GM19395 (cell line): ENCODE results near the gene OR2D3.
"Not testable (repeated sequence)": the region's sequence is repeated elsewhere in the genome, so short reads cannot be mapped to it uniquely, and the experiment has no call there.

Source experiments
- ATAC-seq: cut with Tn5 transposase; IDR thresholded peaks from one replicate; pipeline ENCODE4 v1.9.1; 2021; ENCODE audit warnings: mild to moderate bottlenecking, moderate library complexity; ENCODE audit not compliant: unreplicated experiment

OR2D3 gene

GRCh38 chr11:6920702-6921101 lies at the start of gene OR2D3:
Gene OR2D3 (plus strand): TSS chr11:6921002. CDS start chr11:6921002, 0 bp downstream.
- ATAC-seq = no peak

- no peak for ATAC-seq
Observed at GRCh38 chr11:6871278-6871677, 49.5 kb upstream of the OR2D3 start.

GRCh38 chr11:6875761-6876160 lies 45.0 kb upstream of the OR2D3 start:
- ATAC-seq = no peak

- ATAC-seq = no peak
Observed at GRCh38 chr11:6876325-6876724, 44.5 kb upstream of the OR2D3 start, which contains the start of gene OR10A4. Gene OR10A4 (plus strand): TSS chr11:6876625. CDS start chr11:6876648, 23 bp downstream.

- ATAC-seq = no peak
Observed at GRCh38 chr11:6876914-6877313, 43.9 kb upstream of the OR2D3 start.

GRCh38 chr11:6882751-6883150 lies 38.1 kb upstream of the OR2D3 start:
- no peak for ATAC-seq

- ATAC-seq = not testable (repeated sequence)
Observed at GRCh38 chr11:6887711-6888110, 33.1 kb upstream of the OR2D3 start.

GRCh38 chr11:6888830-6889229 lies 32.0 kb upstream of the OR2D3 start:
- no peak for ATAC-seq

- ATAC-seq = peak; percentile 57
Observed at GRCh38 chr11:6889835-6890234, 31.0 kb upstream of the OR2D3 start.

GRCh38 chr11:6892400-6892799 lies 28.4 kb upstream of the OR2D3 start, which contains the start of gene OR2D2:
Gene OR2D2 (minus strand): TSS chr11:6892500. CDS start chr11:6892500, 0 bp downstream.
- no peak for ATAC-seq

- ATAC-seq = no peak
Observed at GRCh38 chr11:6894097-6894496, 26.7 kb upstream of the OR2D3 start.

GRCh38 chr11:6895010-6895409 lies 25.8 kb upstream of the OR2D3 start:
- ATAC-seq = peak; percentile 97

GRCh38 chr11:6898911-6899310 lies 21.9 kb upstream of the OR2D3 start:
- ATAC-seq = no peak

GRCh38 chr11:6900327-6900999 lies 20.3 kb upstream of the OR2D3 start:
- no peak for ATAC-seq

GRCh38 chr11:6904804-6905203 lies 16.0 kb upstream of the OR2D3 start:
- not testable (repeated sequence) for ATAC-seq

GRCh38 chr11:6911378-6911777 lies 9.4 kb upstream of the OR2D3 start:
- ATAC-seq = no peak

- no peak for ATAC-seq
Observed at GRCh38 chr11:6911948-6912347, 8.9 kb upstream of the OR2D3 start.

- no peak for ATAC-seq
Observed at GRCh38 chr11:6919698-6920097, 1.1 kb upstream of the OR2D3 start.

GRCh38 chr11:6925007-6925577 lies 4.3 kb downstream of the OR2D3 start:
- ATAC-seq = no peak

- peak; percentile 24 for ATAC-seq
Observed at GRCh38 chr11:6925636-6926207, 4.9 kb downstream of the OR2D3 start.

- peak; percentile 72 for ATAC-seq
Observed at GRCh38 chr11:6926208-6927029, 5.6 kb downstream of the OR2D3 start, which contains the start of gene ZNF215. Gene ZNF215 (plus strand): TSS chr11:6926426. CDS start chr11:6932273, 5,847 bp downstream.
